Right kidney (tissue), 1 donor: ENCODE results near the gene MED16.
"Not testable (repeated sequence)": the region's sequence is repeated elsewhere in the genome, so short reads cannot be mapped to it uniquely, and the experiment has no call there.

ENCODE experiments used
- DNase-seq: peaks from one replicate; pipeline ENCODE4 v3.0.0-alpha.2; 2016

The MED16 gene

DNA sequence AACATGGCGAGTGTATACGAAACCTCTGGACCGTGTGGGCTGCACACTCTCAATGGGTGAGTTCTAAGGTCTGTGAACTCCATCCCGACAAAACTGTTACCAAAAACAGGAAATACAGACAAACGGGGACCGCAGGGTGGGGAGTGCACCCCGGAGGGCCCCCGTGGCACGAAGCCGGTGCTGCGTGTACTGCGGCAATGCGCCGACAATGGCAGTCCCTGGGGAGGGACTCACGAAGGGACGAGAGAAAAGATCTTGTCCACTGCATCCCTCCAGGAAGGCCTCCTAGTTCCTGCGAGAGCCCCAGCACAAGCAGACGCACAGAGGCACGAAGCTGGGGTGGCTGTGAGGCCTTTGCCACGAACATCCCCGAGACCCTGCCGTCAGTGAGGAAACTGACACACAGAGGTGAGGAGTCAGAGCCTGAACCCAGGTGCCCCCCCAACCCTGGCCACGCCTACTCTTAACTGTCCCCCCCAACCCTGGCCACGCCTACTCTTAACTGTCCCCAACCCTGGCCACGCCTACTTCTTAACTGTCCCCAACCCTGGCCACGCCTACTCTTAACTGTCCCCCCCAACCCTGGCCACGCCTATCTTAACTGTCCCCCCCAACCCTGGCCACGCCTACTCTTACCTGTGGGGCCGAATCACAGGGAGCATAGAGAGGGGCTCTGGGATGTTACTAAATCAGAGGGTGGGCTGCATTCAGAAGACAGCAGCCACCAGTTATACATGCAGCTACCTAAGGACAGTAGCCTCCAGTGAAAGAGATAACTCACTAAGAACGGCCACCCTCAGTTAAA, 4.2 kb downstream of the MED16 start:
- DNase-seq = no peak

- DNase-seq = no peak
Observed at GRCh38 chr19:887599-887998, 5.4 kb downstream of the MED16 start.

- no peak for DNase-seq
Observed at GRCh38 chr19:887072-887471, 5.9 kb downstream of the MED16 start.

- DNase-seq = no peak
Observed at GRCh38 chr19:885536-886224, 7.3 kb downstream of the MED16 start.

GRCh38 chr19:884420-885211, 8.4 kb downstream of the MED16 start:
- DNase-seq = no peak

DNA sequence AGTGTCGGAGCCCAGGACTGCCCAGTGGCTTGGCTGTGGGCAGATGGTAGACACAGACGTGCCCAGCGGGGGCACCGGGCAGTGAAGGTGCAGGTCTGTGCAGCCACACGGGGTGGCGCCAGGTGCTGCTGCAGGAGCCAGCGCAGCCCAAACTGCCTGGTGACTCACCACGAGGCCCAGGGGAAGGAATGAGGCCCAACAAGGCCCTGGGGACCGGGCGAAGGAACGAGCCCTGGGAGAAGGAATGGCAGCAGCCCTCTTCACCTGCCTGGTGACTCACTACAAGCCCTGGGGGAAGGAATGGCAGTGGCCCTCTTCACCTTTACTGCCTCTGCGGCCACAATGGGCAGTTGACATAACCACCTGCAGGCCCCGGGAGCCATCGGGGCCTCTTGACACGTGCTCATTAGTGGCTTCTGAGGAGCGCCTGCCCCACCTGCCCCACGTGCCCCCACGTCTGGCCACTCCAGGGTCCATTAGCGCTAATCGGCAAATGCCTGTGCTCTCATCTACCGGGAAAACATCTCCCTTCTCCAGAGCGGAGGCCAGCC, 9.3 kb downstream of the MED16 start:
- DNase-seq = no peak

GRCh38 chr19:882871-883497, 10.0 kb downstream of the MED16 start:
- no peak for DNase-seq

DNA sequence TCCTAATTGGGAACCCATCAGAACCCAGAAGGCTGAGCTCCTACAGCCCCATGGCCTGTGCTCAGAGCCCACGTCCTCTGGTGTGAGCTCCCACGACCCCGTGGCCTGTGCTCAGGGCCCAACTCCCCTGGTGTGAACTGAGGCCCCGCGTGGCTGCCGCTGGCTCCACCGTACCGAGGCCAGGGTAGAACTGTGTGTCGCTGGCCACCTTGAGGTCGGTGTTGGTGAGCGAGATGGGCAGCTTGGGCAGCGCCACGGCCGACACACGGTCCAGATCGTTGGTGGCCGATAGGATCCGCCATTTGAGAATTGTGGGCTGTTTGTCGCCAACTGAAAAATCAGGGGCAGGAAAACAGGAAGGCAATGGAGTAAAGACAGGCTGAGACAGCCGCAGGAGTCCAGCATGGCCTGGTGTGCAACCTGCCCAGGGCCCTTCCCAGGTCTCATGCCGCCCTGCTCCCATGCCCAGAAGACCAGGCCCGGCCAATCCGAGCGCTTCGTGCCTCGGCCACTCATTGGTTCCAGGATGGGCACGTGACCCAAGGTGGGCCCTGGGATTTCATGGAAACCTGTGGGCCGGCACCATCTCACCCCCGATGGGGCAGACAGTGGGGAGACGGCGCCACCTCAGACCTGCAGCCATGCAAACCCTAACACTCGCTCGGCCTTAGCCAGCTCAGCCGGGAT, 11.5 kb downstream of the MED16 start:
- no peak for DNase-seq

- DNase-seq = no peak
Observed at GRCh38 chr19:879711-880438, 13.1 kb downstream of the MED16 start.

DNA sequence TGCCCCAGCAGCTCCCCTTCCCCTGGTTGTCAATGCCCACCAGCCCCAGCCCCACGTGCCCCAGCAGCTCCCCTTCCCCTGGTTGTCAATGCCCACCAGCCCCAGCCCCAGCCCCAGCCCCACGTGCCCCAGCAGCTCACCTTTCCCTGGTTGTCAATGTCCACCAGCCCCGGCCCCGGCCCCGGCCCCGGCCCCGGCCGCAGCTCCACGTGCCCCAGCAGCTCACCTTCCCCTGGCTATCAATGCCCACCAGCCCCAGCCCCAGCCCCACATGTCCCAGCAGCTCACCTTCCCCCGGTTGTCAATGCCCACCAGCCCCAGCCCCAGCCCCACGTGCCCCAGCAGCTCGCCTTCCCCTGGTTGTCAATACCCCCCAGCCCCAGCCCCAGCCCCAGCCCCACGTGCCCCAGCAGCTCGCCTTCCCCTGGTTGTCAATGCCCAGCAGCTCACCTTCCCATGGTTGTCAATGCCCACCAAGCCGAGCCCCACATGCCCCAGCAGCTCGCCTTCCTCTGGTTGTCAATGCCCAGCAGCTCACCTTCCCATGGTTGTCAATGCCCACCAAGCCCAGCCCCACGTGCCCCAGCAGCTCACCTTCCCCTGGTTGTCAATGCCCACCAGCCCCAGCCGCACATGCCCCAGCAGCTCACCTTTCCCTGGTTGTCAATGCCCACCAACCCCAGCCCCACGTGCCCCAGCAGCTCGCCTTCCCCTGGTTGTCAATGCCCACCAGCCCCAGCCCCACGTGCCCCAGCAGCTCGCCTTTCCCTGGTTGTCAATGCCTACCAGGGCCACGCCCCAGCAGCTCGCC, 14.0 kb downstream of the MED16 start:
- DNase-seq = not testable (repeated sequence)

DNA sequence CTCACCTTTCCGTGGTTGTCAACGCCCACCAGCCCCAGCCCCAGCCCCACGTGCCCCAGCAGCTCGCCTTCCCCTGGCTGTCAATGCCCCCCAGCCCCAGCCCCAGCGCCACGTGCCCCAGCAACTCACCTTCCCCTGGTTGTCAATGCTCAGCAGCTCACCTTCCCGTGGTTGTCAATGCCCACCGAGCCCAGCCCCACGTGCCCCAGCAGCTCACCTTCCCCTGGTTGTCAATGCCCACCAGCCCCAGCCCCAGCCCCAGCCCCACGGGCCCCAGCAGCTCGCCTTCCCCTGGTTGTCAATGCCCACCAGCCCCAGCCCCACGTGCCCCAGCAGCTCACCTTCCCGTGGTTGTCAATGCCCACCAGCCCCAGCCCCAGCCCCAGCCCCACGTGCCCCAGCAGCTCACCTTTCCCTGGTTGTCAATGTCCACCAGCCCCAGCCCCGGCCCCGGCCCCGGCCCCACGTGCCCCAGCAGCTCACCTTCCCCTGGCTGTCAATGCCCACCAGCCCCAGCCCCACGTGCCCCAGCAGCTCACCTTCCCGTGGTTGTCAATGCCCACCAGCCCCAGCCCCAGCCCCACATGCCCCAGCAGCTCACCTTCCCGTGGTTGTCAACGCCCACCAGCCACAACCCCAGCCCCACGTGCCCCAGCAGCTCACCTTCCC, 14.9 kb downstream of the MED16 start:
- not testable (repeated sequence) for DNase-seq

DNA sequence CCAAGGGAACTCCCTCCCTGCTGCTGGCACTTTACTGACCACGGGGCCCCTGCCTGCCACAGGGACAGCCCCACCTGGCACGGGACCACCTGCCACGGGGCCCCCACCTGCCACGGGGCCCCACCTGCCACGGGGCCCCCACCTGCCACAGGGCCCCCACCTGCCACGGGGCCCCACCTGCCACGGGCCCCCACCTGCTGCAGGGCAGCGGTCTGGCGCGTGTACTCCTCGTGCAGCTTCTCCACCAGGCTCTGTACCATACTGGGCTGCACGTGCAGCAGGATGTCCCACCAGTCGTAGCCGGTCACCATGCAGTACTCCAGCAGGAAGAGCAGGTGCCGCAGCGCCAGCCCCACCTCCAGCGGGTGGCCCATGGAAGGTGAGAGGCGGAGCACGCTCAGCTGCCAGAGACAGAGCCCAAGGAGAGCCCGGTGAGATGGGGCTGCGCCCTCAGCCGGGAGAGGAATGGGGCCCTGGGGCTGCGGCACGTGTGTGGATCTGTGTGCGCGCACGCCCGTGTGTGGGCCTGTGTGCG, 16.1 kb downstream of the MED16 start:
- DNase-seq = no peak

GRCh38 chr19:876089-876488, 16.9 kb downstream of the MED16 start:
- DNase-seq = no peak

DNA sequence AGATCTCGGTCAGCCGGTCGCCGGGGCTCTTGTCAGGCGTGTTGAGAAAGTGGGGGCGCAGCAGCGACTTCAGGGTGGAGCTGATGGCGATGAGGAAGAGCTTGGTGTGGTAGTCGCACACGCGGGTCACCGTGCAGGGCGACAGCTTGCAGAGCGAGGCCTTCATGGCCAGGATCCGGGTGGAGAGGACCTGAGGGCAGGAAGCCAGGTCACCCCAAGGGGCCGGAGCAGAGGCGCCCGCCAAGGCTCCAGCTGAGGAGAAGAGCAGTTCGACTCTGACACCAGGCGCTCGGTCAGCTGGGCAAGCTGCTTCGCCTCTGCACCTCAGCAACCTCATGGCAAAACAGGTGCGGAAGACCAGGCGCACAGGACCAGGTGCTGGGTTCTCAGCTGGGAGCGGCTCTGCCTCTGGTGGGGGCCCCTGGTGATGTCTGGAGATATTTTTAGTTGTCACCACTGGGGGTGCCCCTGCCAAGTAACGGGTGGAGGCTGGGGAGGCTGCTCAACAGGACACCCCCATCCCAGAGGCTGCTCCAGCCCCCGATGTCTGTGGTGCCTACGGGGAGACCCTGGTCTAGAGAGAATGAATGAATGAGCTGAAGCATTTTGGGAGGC, 17.6 kb downstream of the MED16 start:
- DNase-seq = no peak

DNA sequence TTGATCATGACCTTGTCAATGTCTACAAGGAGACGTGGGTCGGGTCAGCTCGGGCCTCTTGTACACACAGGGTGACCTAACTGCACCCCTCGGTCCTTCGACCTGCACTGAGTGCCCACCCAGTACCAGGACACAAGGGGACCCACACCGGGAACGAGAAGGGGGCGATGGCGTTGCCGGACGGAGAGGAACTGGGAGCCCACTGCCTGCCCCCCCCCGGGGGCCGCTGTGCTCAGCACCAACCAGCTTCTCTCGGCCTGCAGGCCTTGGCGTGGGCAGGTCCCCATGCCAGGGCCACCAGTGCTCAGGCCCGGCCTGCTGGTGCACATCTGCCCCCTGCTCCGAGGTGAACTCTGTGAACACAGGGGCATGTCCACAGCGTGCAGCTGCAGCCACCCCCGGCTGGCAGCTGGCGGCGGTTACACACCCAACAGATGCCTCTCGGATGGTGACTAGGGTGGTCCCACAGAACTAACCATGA, 19.4 kb downstream of the MED16 start:
- no peak for DNase-seq

- no peak for DNase-seq
Observed at GRCh38 chr19:873084-873483, 19.9 kb downstream of the MED16 start.

- no peak for DNase-seq
Observed at GRCh38 chr19:872266-872951, 20.6 kb downstream of the MED16 start.
